Measurements from ENCODE around the gene GNAT2.

- TF ChIP-seq CTCF (IDR thresholded peaks at IDR 0.05), result no peak
- no peak for TF ChIP-seq EZH2 (IDR thresholded peaks at IDR 0.05)
Observed at GRCh38 chr1:109618661-109619575, 498 bp downstream of the GNAT2 start.

All from neural progenitor cell (in vitro differentiated cells).